HG03469 (cell line): ENCODE results near the gene SLC39A10.
"Not testable (repeated sequence)": the region's sequence is repeated elsewhere in the genome, so short reads cannot be mapped to it uniquely, and the experiment has no call there.

Experiments
- ATAC-seq: cut with Tn5 transposase; IDR thresholded peaks from one replicate; pipeline ENCODE4 v1.9.1; 2021; ENCODE audit warnings: mild to moderate bottlenecking, moderate library complexity, moderate number of reproducible peaks; ENCODE audit not compliant: unreplicated experiment

SLC39A10 gene

GRCh38 chr2:195645413-195645812 is 11.6 kb upstream of the SLC39A10 start:
- no peak for ATAC-seq

- no peak for ATAC-seq
Measured at GRCh38 chr2:195646424-195646823, 10.6 kb upstream of the SLC39A10 start.

GRCh38 chr2:195647302-195647701 is 9.7 kb upstream of the SLC39A10 start:
- ATAC-seq: peak; percentile 30

- not testable (repeated sequence) for ATAC-seq
Measured at GRCh38 chr2:195648370-195648769, 8.7 kb upstream of the SLC39A10 start.

GRCh38 chr2:195648787-195649186 is 8.2 kb upstream of the SLC39A10 start:
- ATAC-seq: no peak

GRCh38 chr2:195649629-195650190 is 7.3 kb upstream of the SLC39A10 start:
- ATAC-seq: no peak

GRCh38 chr2:195651046-195651445 is 6.0 kb upstream of the SLC39A10 start:
- no peak for ATAC-seq

- ATAC-seq: no peak
Measured at GRCh38 chr2:195652911-195653310, 4.1 kb upstream of the SLC39A10 start.

- no peak for ATAC-seq
Measured at GRCh38 chr2:195656161-195656858, 716 bp upstream of the SLC39A10 start.

GRCh38 chr2:195657634-195658540 is 861 bp downstream of the SLC39A10 start:
- peak; percentile 17 for ATAC-seq

- no peak for ATAC-seq
Measured at GRCh38 chr2:195658541-195658890, 1.5 kb downstream of the SLC39A10 start.

- ATAC-seq: no peak
Measured at GRCh38 chr2:195659114-195659513, 2.1 kb downstream of the SLC39A10 start.

- ATAC-seq: no peak
Measured at GRCh38 chr2:195659982-195660890, 3.2 kb downstream of the SLC39A10 start.

- no peak for ATAC-seq
Measured at GRCh38 chr2:195662138-195662537, 5.1 kb downstream of the SLC39A10 start.

- ATAC-seq: no peak
Measured at GRCh38 chr2:195663007-195663406, 6.0 kb downstream of the SLC39A10 start.

GRCh38 chr2:195664528-195664927 is 7.5 kb downstream of the SLC39A10 start:
- ATAC-seq: no peak

- ATAC-seq: not testable (repeated sequence)
Measured at GRCh38 chr2:195665153-195665552, 8.1 kb downstream of the SLC39A10 start.

GRCh38 chr2:195666113-195666712 is 9.2 kb downstream of the SLC39A10 start:
- ATAC-seq: no peak

- ATAC-seq: no peak
Measured at GRCh38 chr2:195667974-195668373, 10.9 kb downstream of the SLC39A10 start.

GRCh38 chr2:195670191-195670590 is 13.2 kb downstream of the SLC39A10 start:
- ATAC-seq: no peak
